Measurements from ENCODE around the gene EIF1AD. TPM values are rescaled to one million over a fixed set of nuclear protein-coding genes. Genes with fewer than 3 reads are reported as not detected.

EIF1AD gene
- total RNA-seq, 3 donors from 2014 or later, result 25.5 to 35.3 (median 30.3) TPM

- intact Hi-C loops (cut with DNase I, micrococcal nuclease), result no loop called here
- H3K4me3 ChIP-seq, result no peak overlapping the region
- peaks cover under 1% of the 10 kb centered on the region for H3K4me1 ChIP-seq (ENCODE audit: low read depth)
- DNase-seq (no peak), ATAC-seq (peak; percentile 53)
- H3K36me3 ChIP-seq (ENCODE audit: low read depth), result peaks cover 14% of the 10 kb centered on the region
- H3K9me3 ChIP-seq, result no peaks in the 10 kb centered on the region
- no peak for TF ChIP-seq CTCF (IDR thresholded peaks at IDR 0.05)
Observed at GRCh38 chr11:65968600-65969482, 33.1 kb downstream of the EIF1AD start.

GRCh38 chr11:65967329-65967934 lies 34.5 kb downstream of the EIF1AD start:
- ATAC-seq (no peak), DNase-seq (no peak)
- no peaks in the 10 kb centered on the region for H3K9me3 ChIP-seq
- H3K4me1 ChIP-seq (ENCODE audit: low read depth), result peaks cover 12% of the 10 kb centered on the region
- H3K36me3 ChIP-seq (ENCODE audit: low read depth), result peaks cover 14% of the 10 kb centered on the region
- TF ChIP-seq CTCF (IDR thresholded peaks at IDR 0.05), result no peak
- intact Hi-C loops (cut with DNase I, micrococcal nuclease), result no loop called here
- H3K4me3 ChIP-seq, result no peak overlapping the region

GRCh38 chr11:65965986-65966762 lies 35.8 kb downstream of the EIF1AD start:
- DNase-seq, result no peak
- no peak for TF ChIP-seq CTCF (IDR thresholded peaks at IDR 0.05)
- H3K36me3 ChIP-seq (ENCODE audit: low read depth), result peaks cover 14% of the 10 kb centered on the region
- no peak for ATAC-seq
- intact Hi-C loops (cut with DNase I, micrococcal nuclease), result no loop called here
- H3K9me3 ChIP-seq, result no peaks in the 10 kb centered on the region
- H3K4me1 ChIP-seq (ENCODE audit: low read depth), result peaks cover 16% of the 10 kb centered on the region
- H3K4me3 ChIP-seq, result no peak overlapping the region

GRCh38 chr11:65964906-65965305 lies 37.1 kb downstream of the EIF1AD start:
- Histone ChIP-seq H3K9me3 (no peaks in the 10 kb centered on the region), H3K4me3 (no peak overlapping the region), H3K4me1 (ENCODE audit: low read depth) (peaks cover 16% of the 10 kb centered on the region), H3K36me3 (ENCODE audit: low read depth) (peaks cover 14% of the 10 kb centered on the region)
- intact Hi-C loops (cut with DNase I, micrococcal nuclease), result no loop called here
- ATAC-seq (no peak), DNase-seq (no peak)
- no peak for TF ChIP-seq CTCF (IDR thresholded peaks at IDR 0.05)

GRCh38 chr11:65962141-65962564 lies 39.8 kb downstream of the EIF1AD start:
- ATAC-seq (peak; percentile 6), DNase-seq (no peak)
- Histone ChIP-seq H3K4me1 (ENCODE audit: low read depth) (peaks cover 16% of the 10 kb centered on the region), H3K9me3 (no peaks in the 10 kb centered on the region), H3K4me3 (peak overlapping the region; percentile 99), H3K36me3 (ENCODE audit: low read depth) (peaks cover 14% of the 10 kb centered on the region)
- intact Hi-C loops (cut with DNase I, micrococcal nuclease), result no loop called here
- no peak for TF ChIP-seq CTCF (IDR thresholded peaks at IDR 0.05)

Data from mucosa of descending colon (tissue), 3 donors.